CD14-positive monocyte (primary cell): ENCODE data around the gene RASAL2. TPM values are rescaled to one million over a fixed set of nuclear protein-coding genes. Genes with fewer than 3 reads are reported as not detected.

ENCODE experiments used
- DNase-seq, 3 donors: peaks; one replicate each; pipeline ENCODE4 v3.0.0-alpha.2; 2011 to 2022
- H2AFZ ChIP-seq: 2 replicates; pipeline ENCODE4 v1.6.0; 2012; ENCODE audit warnings: mild to moderate bottlenecking, low read depth, low read length, inconsistent platforms; ENCODE audit not compliant: insufficient read depth, poor library complexity, severe bottlenecking
- H3K27ac ChIP-seq, 2 donors: 1 replicate in 1 of 2; 2 replicates in 1 of 2; pipeline ENCODE4 v1.5.1; 2012 to 2013; ENCODE audit warnings: low read length in 2 of 2, control low read depth in 1 of 2, inconsistent platforms in 1 of 2, low read depth in 1 of 2, mild to moderate bottlenecking in 1 of 2
- H3K27me3 ChIP-seq, 2 donors: one replicate each; pipeline versions ENCODE4 v1.6.0 to v1.6.1; 2011 to 2013; ENCODE audit warnings: low read length in 2 of 2; ENCODE audit not compliant: control insufficient read depth in 2 of 2, insufficient read depth in 2 of 2
- H3K36me3 ChIP-seq, 2 donors: replicated peaks in 1 of 2; 1 replicate in 1 of 2; 2 replicates in 1 of 2; pipeline versions ENCODE4 v1.5.1 to v1.6.1; 2012 to 2013; ENCODE audit warnings: low read length in 2 of 2, control low read depth in 1 of 2, inconsistent platforms in 1 of 2, mild to moderate bottlenecking in 1 of 2; ENCODE audit not compliant: insufficient read depth in 2 of 2, control insufficient read depth in 1 of 2
- H3K4me1 ChIP-seq, 2 donors: 1 replicate in 1 of 2; 2 replicates in 1 of 2; pipeline versions ENCODE4 v1.5.1 to v1.6.1; 2012 to 2013; ENCODE audit warnings: low read length in 2 of 2, control low read depth in 1 of 2, inconsistent platforms in 1 of 2, mild to moderate bottlenecking in 1 of 2, moderate library complexity in 1 of 2; ENCODE audit not compliant: insufficient read depth in 2 of 2, control insufficient read depth in 1 of 2
- H3K4me2 ChIP-seq: replicated peaks from 2 replicates; pipeline ENCODE3; 2012; ENCODE audit warnings: low read length, moderate library complexity, mild to moderate bottlenecking; ENCODE audit not compliant: poor library complexity, severe bottlenecking; ENCODE audit errors: extremely low read depth
- H3K4me3 ChIP-seq, 3 experiments: fragments of 200-600 bp in 1 of 3; sonication (generic) in 1 of 3; replicated peaks in 1 of 3; 1 replicate in 2 of 3; 2 replicates in 1 of 3; pipeline ENCODE4 v1.5.1; 2011 to 2013; ENCODE audit warnings: low read length in 3 of 3, mild to moderate bottlenecking in 3 of 3, control low read depth in 2 of 3, low read depth in 2 of 3, inconsistent platforms in 1 of 3, moderate library complexity in 1 of 3
- H3K79me2 ChIP-seq: 2 replicates; pipeline ENCODE4 v1.6.0; 2012; ENCODE audit warnings: mild to moderate bottlenecking, control low read depth, inconsistent platforms, low read length, moderate library complexity; ENCODE audit not compliant: insufficient read depth
- H3K9ac ChIP-seq: 2 replicates; pipeline ENCODE4 v1.6.0; 2017; ENCODE audit warnings: low read length, mild to moderate bottlenecking; ENCODE audit not compliant: insufficient read depth, poor library complexity, severe bottlenecking
- H3K9me3 ChIP-seq, 2 donors: replicated peaks in 1 of 2; 1 replicate in 1 of 2; 2 replicates in 1 of 2; pipeline versions ENCODE4 v1.5.1 to v1.6.1; 2012 to 2013; ENCODE audit warnings: low read length in 2 of 2, control low read depth in 1 of 2; ENCODE audit not compliant: control insufficient read depth in 1 of 2, insufficient read depth in 1 of 2
- H4K20me1 ChIP-seq: 2 replicates; pipeline ENCODE4 v1.6.0; 2012; ENCODE audit warnings: mild to moderate bottlenecking, low read length, control low read depth, moderate library complexity; ENCODE audit not compliant: insufficient read depth
- H3K27ac Mint-ChIP-seq, 7 donors: one replicate each; pipeline ENCODE4 v1.8.0; 2020; ENCODE audit warnings: mild to moderate bottlenecking in 7 of 7, mixed read lengths in 7 of 7, moderate library complexity in 6 of 7, inconsistent platforms in 2 of 7
- H3K27me3 Mint-ChIP-seq, 3 donors: one replicate each; pipeline ENCODE4 v1.8.0; 2021 to 2022; ENCODE audit warnings: low read depth in 3 of 3, mild to moderate bottlenecking in 3 of 3, mixed read lengths in 3 of 3, moderate library complexity in 3 of 3, inconsistent platforms in 1 of 3
- H3K36me3 Mint-ChIP-seq, 2 donors: one replicate each; pipeline ENCODE4 v1.8.0; 2020; ENCODE audit warnings: mixed read lengths in 2 of 2, inconsistent platforms in 1 of 2, mild to moderate bottlenecking in 1 of 2
- H3K4me1 Mint-ChIP-seq: one replicate; pipeline ENCODE4 v1.8.0; 2020; ENCODE audit warnings: mild to moderate bottlenecking, mixed read lengths
- H3K4me3 Mint-ChIP-seq, 2 donors: one replicate each; pipeline ENCODE4 v1.8.0; 2020; ENCODE audit warnings: mild to moderate bottlenecking in 2 of 2, mixed read lengths in 2 of 2, moderate library complexity in 1 of 2
- H3K9me3 Mint-ChIP-seq, 7 donors: one replicate each; pipeline ENCODE4 v1.8.0; 2020 to 2022; ENCODE audit warnings: mixed read lengths in 7 of 7, mild to moderate bottlenecking in 6 of 7, moderate library complexity in 6 of 7, inconsistent platforms in 2 of 7
- CTCF ChIP-seq: fragments of 200-600 bp; IDR thresholded peaks from one replicate; pipeline ENCODE4 v1.8.0; 2022; ENCODE audit warnings: antibody characterized with exemption, mild to moderate bottlenecking
- WGBS: methylation state at CpG from one replicate; pipeline ENCODE4 v1.1.5; 2013; ENCODE audit warnings: missing lambda C conversion rate; ENCODE audit not compliant: insufficient coverage; 5-methylcytosine and 5-hydroxymethylcytosine counted together
- intact Hi-C, 2 donors: fragments of 100-400 bp; cut with micrococcal nuclease; formaldehyde crosslinking; loops; one replicate each; pipeline versions ENCODE4 v1.15.0 to v1.15.1; 2023
- polyA plus RNA-seq, 3 donors: library from polyadenylated mRNA; depleted of rRNA in 1 of 3; unstranded in 2 of 3; stranded (reverse) in 1 of 3; fragments of 300-500 nt in 2 of 3; fragments of >200 nt in 1 of 3; fragmentation: Illumina TruSeq in 2 of 3; gene quantifications; 1 replicate in 2 of 3; 2 replicates in 1 of 3; pipeline ENCODE4 v1.2.3, GENCODE V29; 2012 to 2021

Gene RASAL2
- polyA plus RNA-seq, 3 donors, result 0.15 to 1.00 (median 0.63) TPM

GRCh38 chr1:178457651-178458050, 363.7 kb downstream of the RASAL2 start:
- H3K27ac Mint-ChIP-seq, result no peak overlapping the region
- Histone ChIP-seq H3K79me2 (no peaks in the 10 kb centered on the region), H3K36me3 (no peaks in the 10 kb centered on the region), H3K4me3 (no peak overlapping the region), H3K27me3 (no peaks in the 10 kb centered on the region), H3K4me1 (no peaks in the 10 kb centered on the region), H3K9me3 (no peaks in the 10 kb centered on the region), H3K4me2 (no peak overlapping the region), H3K9ac (no peak overlapping the region), H4K20me1 (no peaks in the 10 kb centered on the region), H2AFZ (no peak overlapping the region), H3K27ac (no peak overlapping the region)
- H3K4me3 Mint-ChIP-seq, result no peak overlapping the region
- 100% methylated on average over 5 of the region's 5 CpGs for WGBS
- intact Hi-C loops, result no loop called here
- TF ChIP-seq CTCF, result no peak
- DNase-seq, result no peak
- H3K27me3 Mint-ChIP-seq, result no peaks in the 10 kb centered on the region
- H3K4me1 Mint-ChIP-seq, result no peaks in the 10 kb centered on the region
- H3K36me3 Mint-ChIP-seq, result peaks cover 1 to 3% of the 10 kb centered on the region in 2 donors
- peaks cover 0 to 2% (median 0%) of the 10 kb centered on the region in 7 donors for H3K9me3 Mint-ChIP-seq

GRCh38 chr1:178458203-178458602, 364.3 kb downstream of the RASAL2 start:
- intact Hi-C loops, result no loop called here
- Histone ChIP-seq H3K36me3 (no peaks in the 10 kb centered on the region), H3K27me3 (no peaks in the 10 kb centered on the region), H3K4me3 (no peak overlapping the region), H3K9me3 (no peaks in the 10 kb centered on the region), H4K20me1 (no peaks in the 10 kb centered on the region), H3K9ac (no peak overlapping the region), H3K79me2 (no peaks in the 10 kb centered on the region), H3K27ac (no peak overlapping the region), H3K4me2 (no peak overlapping the region), H2AFZ (no peak overlapping the region), H3K4me1 (no peaks in the 10 kb centered on the region)
- no peaks in the 10 kb centered on the region for H3K4me1 Mint-ChIP-seq
- no peaks in the 10 kb centered on the region for H3K27me3 Mint-ChIP-seq
- TF ChIP-seq CTCF, result no peak
- H3K4me3 Mint-ChIP-seq, result no peak overlapping the region
- DNase-seq, result no peak
- 89% methylated on average over 6 of the region's 12 CpGs for WGBS
- peaks cover 1 to 3% of the 10 kb centered on the region in 2 donors for H3K36me3 Mint-ChIP-seq
- H3K27ac Mint-ChIP-seq, result no peak overlapping the region
- peaks cover 0 to 2% (median 0%) of the 10 kb centered on the region in 7 donors for H3K9me3 Mint-ChIP-seq
